Fibroblast of mammary gland (primary cell): ENCODE data around the gene LSR.

Experiments used
- DNase-seq: peaks from one replicate; pipeline ENCODE4 v3.0.0-alpha.2; 2010; ENCODE audit warnings: low read depth
- H3K4me3 ChIP-seq: 2 replicates; pipeline ENCODE4 v1.5.1; 2011; ENCODE audit warnings: low read depth, mild to moderate bottlenecking, low read length, moderate library complexity; ENCODE audit not compliant: control insufficient read depth
- TF ChIP-seq, protein P1 (sequence below): conservative IDR thresholded peaks from 2 replicates; pipeline ENCODE4 v1.5.1; 2011; ENCODE audit warnings: low read depth, low read length, inconsistent platforms; ENCODE audit not compliant: control insufficient read depth, insufficient read depth

Gene LSR

GRCh38 chr19:35212241-35212640 is 36.6 kb upstream of the LSR start:
- TF ChIP-seq, protein P1, sequence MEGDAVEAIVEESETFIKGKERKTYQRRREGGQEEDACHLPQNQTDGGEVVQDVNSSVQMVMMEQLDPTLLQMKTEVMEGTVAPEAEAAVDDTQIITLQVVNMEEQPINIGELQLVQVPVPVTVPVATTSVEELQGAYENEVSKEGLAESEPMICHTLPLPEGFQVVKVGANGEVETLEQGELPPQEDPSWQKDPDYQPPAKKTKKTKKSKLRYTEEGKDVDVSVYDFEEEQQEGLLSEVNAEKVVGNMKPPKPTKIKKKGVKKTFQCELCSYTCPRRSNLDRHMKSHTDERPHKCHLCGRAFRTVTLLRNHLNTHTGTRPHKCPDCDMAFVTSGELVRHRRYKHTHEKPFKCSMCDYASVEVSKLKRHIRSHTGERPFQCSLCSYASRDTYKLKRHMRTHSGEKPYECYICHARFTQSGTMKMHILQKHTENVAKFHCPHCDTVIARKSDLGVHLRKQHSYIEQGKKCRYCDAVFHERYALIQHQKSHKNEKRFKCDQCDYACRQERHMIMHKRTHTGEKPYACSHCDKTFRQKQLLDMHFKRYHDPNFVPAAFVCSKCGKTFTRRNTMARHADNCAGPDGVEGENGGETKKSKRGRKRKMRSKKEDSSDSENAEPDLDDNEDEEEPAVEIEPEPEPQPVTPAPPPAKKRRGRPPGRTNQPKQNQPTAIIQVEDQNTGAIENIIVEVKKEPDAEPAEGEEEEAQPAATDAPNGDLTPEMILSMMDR, result no peak
- no peak overlapping the region for H3K4me3 ChIP-seq
- DNase-seq, result no peak

GRCh38 chr19:35213663-35214632 is 34.9 kb upstream of the LSR start:
- H3K4me3 ChIP-seq, result no peak overlapping the region
- TF ChIP-seq, protein P1, result no peak
- peak; percentile 66 for DNase-seq

DNA sequence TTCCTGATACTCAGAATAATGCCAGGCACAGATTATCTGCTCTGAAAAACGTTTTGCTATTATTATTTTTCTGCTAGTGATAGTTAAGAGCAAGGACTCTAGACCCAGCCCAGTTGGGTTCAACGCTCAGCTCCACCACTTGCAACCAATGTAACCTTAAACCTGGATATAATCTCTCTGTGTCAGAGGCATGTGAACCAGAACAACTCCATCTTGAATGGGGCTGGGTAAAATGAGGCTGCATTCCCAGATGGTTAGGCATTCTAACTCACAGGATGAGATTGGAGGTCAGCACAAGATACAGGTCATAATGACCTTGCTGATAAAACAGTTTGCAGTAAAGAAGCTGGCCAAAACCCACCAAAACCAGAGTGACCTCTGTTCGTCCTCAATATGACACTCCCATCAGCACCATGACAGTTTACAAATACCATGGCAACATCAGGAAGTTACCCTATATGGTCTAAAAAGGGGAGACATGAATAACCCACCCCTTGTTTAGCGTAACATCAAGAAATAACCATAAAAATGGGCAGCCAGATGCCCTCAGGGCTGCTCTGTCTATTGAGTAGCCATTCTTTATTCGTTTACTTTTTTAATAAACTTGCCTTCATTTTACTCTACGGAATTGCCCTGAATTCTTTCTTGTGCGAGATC is 33.9 kb upstream of the LSR start:
- no peak for DNase-seq
- TF ChIP-seq, protein P1, result no peak
- H3K4me3 ChIP-seq, result no peak overlapping the region

DNA sequence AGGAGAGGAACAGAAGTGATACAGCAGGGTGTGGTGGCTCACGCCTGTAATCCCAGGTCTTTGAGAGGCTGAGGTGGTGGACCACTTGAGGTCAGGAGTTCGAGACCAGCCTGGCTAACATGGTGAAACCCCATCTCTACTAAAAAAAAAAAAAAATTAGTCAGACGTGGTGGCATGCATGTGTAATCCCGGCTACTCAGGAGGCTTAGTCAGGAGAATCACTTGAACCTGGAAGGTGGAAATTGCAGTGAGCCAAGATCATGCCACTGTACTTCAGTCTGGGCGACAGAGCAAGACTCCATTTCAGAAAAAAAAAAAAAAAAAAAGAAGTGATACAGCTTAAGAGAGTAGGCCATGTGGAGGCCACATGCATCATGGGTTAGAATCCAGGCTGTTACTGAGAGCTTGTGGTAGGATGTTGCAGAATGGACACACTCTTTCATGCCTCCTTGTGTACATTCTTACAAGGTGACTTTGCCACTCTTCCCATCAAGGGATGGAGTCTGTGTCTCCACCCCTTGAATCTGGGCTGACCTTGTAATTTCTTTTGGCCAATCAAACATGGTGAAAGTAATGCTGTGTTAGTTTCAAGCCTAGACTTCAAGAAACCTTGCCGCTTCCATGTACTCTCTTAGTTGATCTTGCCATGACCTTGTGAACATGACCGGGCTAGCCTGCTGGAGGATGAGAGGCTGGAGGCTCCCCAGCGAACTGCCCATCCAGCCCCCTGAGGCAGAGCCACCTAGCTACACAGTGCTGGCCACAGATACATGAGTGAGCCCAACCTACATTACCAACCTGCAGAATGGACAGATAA is 32.6 kb upstream of the LSR start:
- H3K4me3 ChIP-seq, result no peak overlapping the region
- TF ChIP-seq, protein P1, result no peak
- peak; percentile 54 for DNase-seq

- H3K4me3 ChIP-seq, result no peak overlapping the region
- TF ChIP-seq, protein P1, result no peak
- DNase-seq, result no peak
These were observed 31.8 kb upstream of the LSR start for GRCh38 chr19:35216833-35217648.

GRCh38 chr19:35217649-35217990 is 31.2 kb upstream of the LSR start:
- TF ChIP-seq, protein P1, result no peak
- H3K4me3 ChIP-seq, result no peak overlapping the region
- no peak for DNase-seq
